NCI-H2227 treated with DMSO at 0.1 percent for 48 hours (cell line): ENCODE results near the gene UBR4.
"Not testable (repeated sequence)": the region's sequence is repeated elsewhere in the genome, so short reads cannot be mapped to it uniquely, and the experiment has no call there.

Experiments used
- DNase-seq: peaks from one replicate; lab custom pipeline; 2025; lab: John Stamatoyannopoulos, UW

Gene UBR4

DNA sequence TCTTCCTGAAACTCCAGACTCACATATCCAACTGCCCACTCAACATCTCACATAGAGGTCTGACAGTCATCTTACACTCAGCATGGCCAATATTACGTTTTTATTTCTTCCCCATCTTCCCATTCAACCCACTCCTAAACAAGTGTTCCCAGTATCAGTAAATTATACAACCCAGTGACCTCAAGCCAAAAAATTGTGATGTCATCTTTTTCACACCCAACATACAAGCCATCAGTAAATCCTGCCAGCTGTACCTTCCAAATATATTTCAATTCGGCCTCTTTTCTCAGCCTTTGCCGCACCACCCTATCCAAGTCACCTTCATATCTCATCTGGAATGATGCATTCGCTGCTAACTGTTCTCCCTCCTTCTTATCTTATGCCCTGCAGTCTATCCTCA, 19.6 kb downstream of the UBR4 start:
- DNase-seq, result no peak

GRCh38 chr1:19189270-19189669, 20.8 kb downstream of the UBR4 start:
- no peak for DNase-seq

GRCh38 chr1:19187852-19188251, 22.2 kb downstream of the UBR4 start:
- DNase-seq, result no peak

DNA sequence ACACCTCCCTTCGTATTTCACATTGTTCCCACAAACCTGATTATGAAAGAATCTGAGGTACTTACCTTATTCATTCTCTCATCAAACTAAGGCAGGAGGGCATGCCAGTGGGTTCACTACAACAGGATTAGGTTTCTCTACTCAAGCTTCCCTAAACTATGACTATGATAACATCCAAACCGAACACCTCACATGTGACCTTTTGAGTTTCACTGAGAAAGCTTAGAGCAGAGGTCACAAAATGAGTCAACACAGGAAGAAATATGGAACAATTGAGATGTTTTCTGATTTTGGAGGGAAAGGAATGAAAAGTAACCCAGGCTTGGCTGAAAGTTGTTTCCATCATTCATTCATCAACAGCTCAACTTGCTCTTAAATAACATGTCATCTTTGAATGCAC, 24.1 kb downstream of the UBR4 start:
- no peak for DNase-seq

- DNase-seq, result no peak
These were observed 27.8 kb downstream of the UBR4 start for GRCh38 chr1:19182223-19182622.

DNA sequence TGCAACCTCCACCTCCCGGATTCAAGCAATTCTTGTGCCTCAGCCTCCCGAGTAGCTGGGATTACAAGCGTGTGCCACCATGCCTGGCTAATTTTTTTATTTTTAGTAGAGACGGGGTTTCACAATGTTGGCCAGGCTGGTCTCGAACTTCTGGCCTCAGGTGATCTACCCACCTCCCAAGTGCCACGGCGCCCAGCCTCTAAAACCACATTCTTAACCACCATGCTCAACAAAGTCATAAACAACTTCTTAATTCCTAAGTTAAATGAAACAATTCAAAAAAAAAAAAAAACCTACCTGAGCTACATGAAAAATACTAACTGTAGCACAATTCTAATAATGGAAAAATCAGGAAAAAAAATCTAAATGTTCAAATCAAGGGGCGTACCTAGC, 29.8 kb downstream of the UBR4 start:
- not testable (repeated sequence) for DNase-seq

- DNase-seq, result peak; percentile 39
These were observed 30.3 kb downstream of the UBR4 start for GRCh38 chr1:19179597-19180264.

GRCh38 chr1:19178734-19179398, 31.2 kb downstream of the UBR4 start:
- no peak for DNase-seq

- DNase-seq, result no peak
These were observed 32.3 kb downstream of the UBR4 start for GRCh38 chr1:19177811-19178210.

DNA sequence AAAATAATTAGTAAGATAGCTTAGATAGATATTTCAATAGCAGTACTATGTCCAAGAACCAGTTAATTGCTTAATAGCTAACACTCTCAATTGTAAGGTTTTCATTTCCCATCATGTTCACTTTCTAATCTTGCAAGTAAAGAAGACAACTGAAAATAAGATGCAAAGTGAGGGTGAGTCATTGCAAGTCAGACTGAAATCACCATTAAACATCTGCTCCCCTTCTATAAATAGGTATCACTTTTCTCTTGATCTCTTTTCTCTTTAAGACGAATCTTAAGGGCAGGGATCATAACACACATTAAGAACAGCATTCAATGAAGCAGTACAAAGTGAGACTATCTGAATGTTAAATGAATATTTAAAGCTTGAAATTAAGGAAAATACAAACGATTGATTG, 40.4 kb downstream of the UBR4 start:
- DNase-seq, result peak; percentile 14

GRCh38 chr1:19167140-19167539, 42.9 kb downstream of the UBR4 start:
- DNase-seq, result no peak

- no peak for DNase-seq
These were observed 44.0 kb downstream of the UBR4 start for GRCh38 chr1:19166066-19166465.

- no peak for DNase-seq
These were observed 44.6 kb downstream of the UBR4 start for GRCh38 chr1:19165501-19165900.

DNA sequence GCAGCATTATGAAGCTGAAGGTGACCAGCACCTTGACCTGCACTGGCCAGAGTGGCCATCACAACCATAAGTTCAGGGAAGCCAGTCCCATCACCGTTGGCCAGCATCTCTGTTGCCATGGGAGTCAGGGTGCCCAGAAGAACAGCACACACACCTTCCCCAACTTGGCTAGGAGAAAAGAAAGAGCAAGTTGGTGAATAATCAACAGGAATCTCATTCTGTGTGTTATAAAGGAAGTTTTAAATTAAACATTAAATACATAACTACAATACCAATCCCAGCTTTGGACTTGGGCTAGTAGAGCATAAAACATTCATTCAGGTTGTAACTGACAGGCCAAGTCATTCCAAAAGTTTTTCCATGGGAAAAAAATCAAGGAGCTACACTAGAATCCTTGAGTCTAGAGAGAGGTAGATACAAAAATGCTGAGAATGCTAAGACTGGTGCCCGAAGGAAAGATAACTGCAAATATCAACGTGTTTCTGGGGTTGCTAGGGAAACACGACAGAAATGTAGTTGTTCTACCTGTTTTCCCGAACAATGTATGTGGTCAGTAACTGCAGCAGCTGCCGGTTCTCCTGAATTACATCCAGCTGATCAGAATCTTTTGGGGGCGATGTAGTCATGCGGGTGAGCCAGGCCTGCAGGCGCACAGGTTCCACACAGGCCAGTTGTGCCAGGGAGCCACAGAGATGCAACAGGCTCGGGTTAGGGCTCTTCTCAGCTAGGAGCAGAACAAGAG, 45.6 kb downstream of the UBR4 start:
- no peak for DNase-seq

GRCh38 chr1:19163261-19163660, 46.8 kb downstream of the UBR4 start:
- DNase-seq, result no peak

- no peak for DNase-seq
These were observed 49.2 kb downstream of the UBR4 start for GRCh38 chr1:19160831-19161230.

DNA sequence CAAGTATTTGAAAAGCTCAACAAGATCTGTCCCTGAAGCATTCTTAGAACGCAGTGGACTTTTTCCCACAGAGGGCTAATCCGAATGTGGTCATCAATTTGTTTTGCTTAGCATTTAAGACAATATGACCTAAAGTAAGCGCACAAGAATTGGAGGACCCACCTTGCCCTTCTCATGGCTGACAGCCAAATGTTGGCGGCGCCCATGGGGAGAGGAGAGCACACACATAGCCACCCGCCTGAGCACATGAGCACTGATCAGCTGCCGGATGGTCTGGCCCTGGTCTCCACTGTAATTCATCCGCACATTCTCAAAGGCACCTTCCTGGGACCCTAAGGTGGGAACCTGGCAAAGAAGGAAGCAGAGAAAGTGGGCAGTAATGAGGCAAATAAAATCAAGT, 52.4 kb downstream of the UBR4 start:
- no peak for DNase-seq

DNA sequence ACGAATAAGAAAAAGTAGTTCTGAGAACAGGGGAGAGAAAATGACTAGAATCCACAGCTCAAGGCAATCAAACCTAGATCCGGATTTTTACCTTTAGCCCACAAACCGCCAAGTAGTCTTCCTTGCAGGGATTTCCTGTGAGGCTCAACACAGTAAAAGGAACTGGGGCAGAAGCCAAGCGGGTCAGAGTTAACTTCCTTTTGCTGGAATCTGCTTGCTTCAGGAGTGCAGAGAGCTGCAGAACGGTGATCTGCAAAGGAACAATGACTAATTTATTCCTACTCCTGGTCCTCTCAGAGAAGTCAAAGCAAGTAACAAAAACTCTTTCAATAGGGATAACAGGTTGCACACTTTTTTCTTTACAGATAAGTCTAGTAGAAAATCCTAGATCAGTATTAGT, 53.4 kb downstream of the UBR4 start:
- DNase-seq, result no peak

GRCh38 chr1:19154876-19155275, 55.2 kb downstream of the UBR4 start:
- DNase-seq, result peak; percentile 20

DNA sequence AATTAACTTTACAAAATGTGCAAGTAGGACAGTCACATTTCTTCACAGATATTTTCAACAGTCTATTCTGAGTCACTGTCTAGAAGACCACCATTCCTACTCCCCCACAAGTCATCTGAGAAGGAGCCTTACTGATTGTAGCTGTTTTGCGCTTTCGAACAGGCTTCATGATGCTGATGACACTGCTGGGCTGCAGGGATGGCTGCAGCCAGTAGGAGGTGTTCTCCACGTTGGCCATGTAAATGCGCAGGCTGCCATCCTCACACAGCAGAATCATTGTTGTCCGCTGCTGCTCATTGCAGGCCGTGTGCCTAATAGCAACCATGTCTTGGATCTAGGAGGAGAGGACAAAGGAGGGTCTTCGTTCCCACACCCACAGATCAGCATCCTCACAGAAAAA, 56.9 kb downstream of the UBR4 start:
- no peak for DNase-seq

DNA sequence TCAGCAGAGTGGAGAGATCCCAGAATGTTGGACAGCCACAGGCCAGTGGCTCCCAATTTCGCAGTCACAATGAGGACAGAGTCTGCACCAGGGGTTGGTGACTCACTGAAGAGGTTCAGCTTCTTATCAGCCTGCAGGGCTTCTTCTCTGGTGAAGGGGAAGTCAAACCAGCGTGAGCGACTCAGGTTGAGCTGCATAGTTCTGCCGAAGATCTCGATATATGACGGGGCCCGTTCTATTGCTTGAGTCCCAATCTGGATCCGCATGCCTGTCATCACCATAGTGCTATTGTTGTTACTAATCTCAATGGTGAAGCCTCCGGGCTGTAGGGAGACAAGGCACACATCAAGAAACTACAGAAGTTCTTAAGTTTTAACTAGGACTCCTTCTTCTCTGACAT, 58.5 kb downstream of the UBR4 start:
- no peak for DNase-seq

DNA sequence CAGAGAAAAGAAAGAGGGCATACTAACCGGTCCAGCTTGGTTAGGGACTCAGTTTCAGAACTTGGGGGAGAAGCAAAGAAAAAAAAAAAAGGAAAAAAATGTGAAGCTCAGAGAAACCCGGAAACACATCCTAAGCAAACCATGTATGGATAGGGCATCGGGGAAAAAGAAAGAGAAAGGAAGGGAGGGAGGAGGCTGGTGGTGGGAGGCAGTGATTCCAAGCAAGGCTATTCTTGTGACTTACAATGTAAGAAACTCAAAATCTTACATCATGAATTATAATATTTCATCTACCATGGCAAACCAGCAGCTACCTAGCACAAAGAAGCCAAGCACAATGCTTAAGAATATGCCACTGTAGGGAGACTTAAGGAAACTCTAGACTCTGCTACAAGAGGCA, 60.3 kb downstream of the UBR4 start:
- no peak for DNase-seq

GRCh38 chr1:19140465-19140864, 69.6 kb downstream of the UBR4 start:
- DNase-seq, result no peak
